PFSK-1 (cell line): ENCODE data around the gene STIM1.

Experiments used
- FOXP2 ChIP-seq: optimal IDR thresholded peaks from 2 replicates; pipeline ENCODE3; 2011; ENCODE audit warnings: borderline replicate concordance, control low read depth, inconsistent platforms; ENCODE audit not compliant: insufficient read depth; ENCODE audit errors: extremely low read length, extremely low read depth
- POLR2AphosphoS5 ChIP-seq: IDR thresholded peaks from 2 replicates; pipeline ENCODE4 v1.6.1; 2012; ENCODE audit warnings: low read depth, mild to moderate bottlenecking, control low read depth, low read length, moderate library complexity
- SIN3A ChIP-seq: IDR thresholded peaks from 2 replicates; pipeline ENCODE4 v1.6.1; 2012; ENCODE audit warnings: mild to moderate bottlenecking, low read length, moderate library complexity, borderline replicate concordance; ENCODE audit not compliant: insufficient read depth
- TAF1 ChIP-seq: IDR thresholded peaks from 2 replicates; pipeline ENCODE4 v1.6.1; 2012; ENCODE audit warnings: low read length, control low read depth, borderline replicate concordance; ENCODE audit not compliant: insufficient read depth
- TF ChIP-seq, protein P1 (sequence below), 2 experiments: IDR thresholded peaks; 2 replicates each; pipeline versions ENCODE4 v1.6.1 to v1.8.0; 2011 to 2012; ENCODE audit warnings: low read depth in 2 of 2, low read length in 2 of 2, control low read depth in 1 of 2, inconsistent platforms in 1 of 2, mild to moderate bottlenecking in 1 of 2, moderate library complexity in 1 of 2; ENCODE audit not compliant: insufficient read depth in 1 of 2

STIM1 gene

DNA sequence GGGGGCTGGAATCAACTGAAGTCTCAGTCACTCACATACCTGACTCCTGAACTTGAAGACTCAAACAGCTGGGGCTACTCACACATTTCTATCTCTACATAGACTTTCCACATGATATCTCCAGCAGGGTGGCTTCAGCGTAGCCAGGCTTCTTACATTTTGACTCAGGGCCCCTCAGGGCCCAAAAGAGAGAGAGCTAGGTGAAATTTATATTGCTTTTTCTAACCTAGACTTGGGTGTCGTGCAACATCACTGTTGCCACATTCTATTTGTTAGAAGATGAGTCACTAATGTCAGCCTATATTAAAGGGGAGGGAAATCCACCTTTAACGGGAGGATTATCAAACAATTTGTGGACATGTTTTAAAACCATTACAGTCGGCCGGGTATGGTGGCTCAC, 167.2 kb downstream of the STIM1 start:
- TF ChIP-seq, protein P1, sequence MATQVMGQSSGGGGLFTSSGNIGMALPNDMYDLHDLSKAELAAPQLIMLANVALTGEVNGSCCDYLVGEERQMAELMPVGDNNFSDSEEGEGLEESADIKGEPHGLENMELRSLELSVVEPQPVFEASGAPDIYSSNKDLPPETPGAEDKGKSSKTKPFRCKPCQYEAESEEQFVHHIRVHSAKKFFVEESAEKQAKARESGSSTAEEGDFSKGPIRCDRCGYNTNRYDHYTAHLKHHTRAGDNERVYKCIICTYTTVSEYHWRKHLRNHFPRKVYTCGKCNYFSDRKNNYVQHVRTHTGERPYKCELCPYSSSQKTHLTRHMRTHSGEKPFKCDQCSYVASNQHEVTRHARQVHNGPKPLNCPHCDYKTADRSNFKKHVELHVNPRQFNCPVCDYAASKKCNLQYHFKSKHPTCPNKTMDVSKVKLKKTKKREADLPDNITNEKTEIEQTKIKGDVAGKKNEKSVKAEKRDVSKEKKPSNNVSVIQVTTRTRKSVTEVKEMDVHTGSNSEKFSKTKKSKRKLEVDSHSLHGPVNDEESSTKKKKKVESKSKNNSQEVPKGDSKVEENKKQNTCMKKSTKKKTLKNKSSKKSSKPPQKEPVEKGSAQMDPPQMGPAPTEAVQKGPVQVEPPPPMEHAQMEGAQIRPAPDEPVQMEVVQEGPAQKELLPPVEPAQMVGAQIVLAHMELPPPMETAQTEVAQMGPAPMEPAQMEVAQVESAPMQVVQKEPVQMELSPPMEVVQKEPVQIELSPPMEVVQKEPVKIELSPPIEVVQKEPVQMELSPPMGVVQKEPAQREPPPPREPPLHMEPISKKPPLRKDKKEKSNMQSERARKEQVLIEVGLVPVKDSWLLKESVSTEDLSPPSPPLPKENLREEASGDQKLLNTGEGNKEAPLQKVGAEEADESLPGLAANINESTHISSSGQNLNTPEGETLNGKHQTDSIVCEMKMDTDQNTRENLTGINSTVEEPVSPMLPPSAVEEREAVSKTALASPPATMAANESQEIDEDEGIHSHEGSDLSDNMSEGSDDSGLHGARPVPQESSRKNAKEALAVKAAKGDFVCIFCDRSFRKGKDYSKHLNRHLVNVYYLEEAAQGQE (IDR thresholded peaks at IDR 0.05; ENCODE audit: insufficient read depth in 1 of 2, low read depth in 2 of 2, low read length in 2 of 2), result no peak
- no peak for TF ChIP-seq FOXP2
- no peak for TF ChIP-seq SIN3A
- no peak for TF ChIP-seq TAF1
- no peak for TF ChIP-seq POLR2AphosphoS5

DNA sequence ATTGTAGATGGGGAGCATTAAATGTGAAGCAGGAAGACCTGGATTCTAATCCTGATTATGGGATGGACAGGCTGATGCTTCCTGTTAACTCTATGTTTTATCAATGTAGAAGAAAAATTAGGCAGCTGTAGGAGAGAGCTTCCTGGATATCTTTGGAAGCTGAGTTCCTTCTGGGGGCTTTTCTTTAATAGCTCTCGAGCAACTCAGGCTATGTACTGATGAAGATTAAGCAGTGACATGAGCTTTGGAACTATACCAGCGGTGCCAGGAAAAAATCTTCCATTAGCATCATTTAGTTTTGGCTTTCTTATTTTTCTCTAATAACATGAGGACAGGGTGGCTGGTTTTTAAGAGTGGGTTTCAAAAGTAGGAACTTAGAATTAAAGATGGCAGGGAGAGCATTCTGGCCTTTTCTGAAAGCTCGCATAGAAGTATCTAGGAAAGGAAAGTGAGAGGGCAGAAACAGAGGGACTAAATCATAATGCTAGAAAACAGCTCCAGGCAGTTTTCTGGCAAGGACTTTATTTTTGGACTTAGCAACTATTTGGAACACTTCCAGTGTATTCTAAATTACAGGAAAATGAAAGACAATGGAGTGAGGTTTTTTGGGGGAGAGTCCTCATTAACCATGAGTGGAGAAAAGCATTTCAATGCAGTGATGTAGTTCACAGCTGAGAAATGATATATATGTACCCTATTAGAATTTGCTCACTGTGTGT, 169.9 kb downstream of the STIM1 start:
- TF ChIP-seq, protein P1 (IDR thresholded peaks at IDR 0.05; ENCODE audit: insufficient read depth in 1 of 2, low read depth in 2 of 2, low read length in 2 of 2), result no peak
- TF ChIP-seq SIN3A (no peak), POLR2AphosphoS5 (no peak), FOXP2 (no peak), TAF1 (no peak)

DNA sequence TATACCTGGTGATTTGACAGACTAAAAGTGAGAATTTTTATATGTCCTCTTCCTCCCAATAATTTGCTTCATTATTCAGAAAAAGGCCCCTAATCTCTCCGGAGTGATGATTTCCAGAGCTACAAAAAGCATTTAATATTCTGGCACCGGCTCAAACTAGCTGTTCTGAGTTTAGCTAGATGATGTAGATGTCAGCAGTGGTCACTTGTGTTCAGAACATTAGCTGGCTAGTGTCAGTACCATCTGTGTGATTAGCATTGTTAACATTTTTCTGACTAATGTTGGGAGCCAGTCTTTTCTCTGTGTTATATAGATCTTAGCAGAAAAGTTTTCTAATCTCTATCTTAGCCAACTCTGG, 170.5 kb downstream of the STIM1 start:
- TF ChIP-seq SIN3A (no peak), TAF1 (no peak), POLR2AphosphoS5 (no peak)

DNA sequence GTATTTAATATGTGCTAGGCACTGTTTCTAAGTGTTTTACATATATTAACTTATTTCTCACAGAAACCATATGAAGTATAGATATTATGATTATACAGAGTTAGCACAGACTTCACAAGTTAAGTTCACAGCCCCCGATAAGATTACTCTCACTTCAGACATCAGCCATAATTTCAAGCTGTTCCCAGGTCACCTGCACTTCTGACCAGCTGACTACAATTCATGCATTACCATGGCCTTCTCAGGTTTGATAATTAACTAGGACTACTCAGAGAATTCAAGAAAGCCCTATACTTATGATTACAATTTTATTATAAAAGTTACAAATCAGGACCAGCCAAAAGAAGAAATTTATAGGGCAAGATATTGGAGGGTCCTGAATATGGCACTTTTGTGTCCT, 170.9 kb downstream of the STIM1 start:
- TF ChIP-seq SIN3A, result no peak
- TF ChIP-seq FOXP2, result no peak
- no peak for TF ChIP-seq TAF1
- TF ChIP-seq, protein P1 (IDR thresholded peaks at IDR 0.05; ENCODE audit: insufficient read depth in 1 of 2, low read depth in 2 of 2, low read length in 2 of 2), result no peak
- TF ChIP-seq POLR2AphosphoS5, result no peak

DNA sequence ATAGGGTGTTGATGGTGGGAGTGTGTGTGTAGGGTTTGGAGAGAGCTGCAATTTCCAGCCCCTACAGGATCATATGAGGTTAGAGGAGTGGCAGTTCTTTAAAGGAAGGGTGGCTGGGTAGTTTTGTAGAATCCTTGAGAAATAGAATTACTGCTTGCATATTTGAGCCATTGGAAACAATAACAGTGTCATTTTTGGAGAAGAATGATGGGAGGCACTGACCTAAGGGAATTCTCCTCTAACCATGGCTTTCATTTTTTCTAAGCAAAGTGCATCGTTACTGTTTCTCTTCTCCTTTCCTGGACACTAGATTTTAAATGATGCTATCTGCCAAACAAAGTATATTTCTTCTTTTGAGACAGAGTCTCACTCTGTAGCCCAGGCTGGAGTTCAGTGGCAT, 172.3 kb downstream of the STIM1 start:
- TF ChIP-seq SIN3A (no peak), POLR2AphosphoS5 (no peak), TAF1 (no peak), FOXP2 (no peak)
- TF ChIP-seq, protein P1 (IDR thresholded peaks at IDR 0.05; ENCODE audit: insufficient read depth in 1 of 2, low read depth in 2 of 2, low read length in 2 of 2), result no peak
